Mucosa of descending colon (tissue), 3 donors: Measurements from ENCODE around the gene SDSL. TPM values are rescaled to one million over a fixed set of nuclear protein-coding genes. Genes with fewer than 3 reads are reported as not detected.

Experiments used
- ATAC-seq: fragments of 200-7000 bp; cut with Tn5 transposase; one replicate; pipeline ENCODE4 v1.9.1; 2020; ENCODE audit warnings: mild to moderate bottlenecking, moderate library complexity
- DNase-seq, 3 donors: peaks; one replicate each; pipeline ENCODE4 v3.0.0-alpha.2; 2020
- H3K36me3 ChIP-seq: fragments of 200-600 bp; one replicate; pipeline ENCODE4 v1.8.0; 2021; ENCODE audit warnings: low read depth, mild to moderate bottlenecking
- H3K4me1 ChIP-seq: fragments of 200-600 bp; one replicate; pipeline ENCODE4 v1.8.0; 2021; ENCODE audit warnings: low read depth, mild to moderate bottlenecking
- H3K4me3 ChIP-seq: fragments of 200-600 bp; one replicate; pipeline ENCODE4 v1.8.0; 2021; ENCODE audit warnings: mild to moderate bottlenecking
- H3K9me3 ChIP-seq: fragments of 200-600 bp; one replicate; pipeline ENCODE4 v1.8.0; 2021; ENCODE audit warnings: mild to moderate bottlenecking
- CTCF ChIP-seq: fragments of 200-600 bp; IDR thresholded peaks from one replicate; pipeline ENCODE4 v1.8.0; 2022; ENCODE audit warnings: antibody characterized with exemption, mild to moderate bottlenecking
- intact Hi-C, 2 donors: fragments of 100-400 bp; cut with DNase I in 1 of 2; cut with micrococcal nuclease in 1 of 2; formaldehyde crosslinking; loops; one replicate each; pipeline versions ENCODE4 v1.11.0 to v1.11.1; 2022; cut with DNase I, micrococcal nuclease
- total RNA-seq, 3 donors: library from RNA; stranded (reverse); fragmentation: NEBNext Ultra II Directional in 2 of 3; extraction: Animal tissue kit (Norgen Biotek cat#: 25700) in 2 of 3; gene quantifications; one replicate each; pipeline versions ENCODE4 v1.2.1 to v1.2.4, GENCODE V29; 2021 to 2023
- donor health status: DM: no; HTN: no; CAD: no; lungs with moderate emphysema.
- donor health status: DM: no; HTN: no; CAD: no.
- donor health status: DM: no; HTN: yes; CAD: no.

The SDSL gene
- total RNA-seq, 3 donors from 2014 or later: 9.4 to 24.0 (median 15.7) TPM

- intact Hi-C loops: no loop called here
- ATAC-seq (no peak), DNase-seq (no peak)
- H3K36me3 ChIP-seq: no peaks in the 10 kb centered on the region
- H3K4me3 ChIP-seq: no peak overlapping the region
- no peaks in the 10 kb centered on the region for H3K9me3 ChIP-seq
- TF ChIP-seq CTCF: no peak
- no peaks in the 10 kb centered on the region for H3K4me1 ChIP-seq
These were observed 23.5 kb downstream of the SDSL start for GRCh38 chr12:113445544-113446171.

- Histone ChIP-seq H3K4me3 (no peak overlapping the region), H3K4me1 (no peaks in the 10 kb centered on the region), H3K9me3 (no peaks in the 10 kb centered on the region), H3K36me3 (no peaks in the 10 kb centered on the region)
- DNase-seq: no peak
- intact Hi-C loops: no loop called here
- ATAC-seq: no peak
- TF ChIP-seq CTCF: no peak
These were observed 26.7 kb downstream of the SDSL start for GRCh38 chr12:113448873-113449272.

- DNase-seq (no peak), ATAC-seq (no peak)
- no peaks in the 10 kb centered on the region for H3K4me1 ChIP-seq
- H3K9me3 ChIP-seq: no peaks in the 10 kb centered on the region
- no peak for TF ChIP-seq CTCF
- H3K4me3 ChIP-seq: no peak overlapping the region
- no peaks in the 10 kb centered on the region for H3K36me3 ChIP-seq
- intact Hi-C loops: no loop called here
These were observed 27.1 kb downstream of the SDSL start for GRCh38 chr12:113449299-113449698.

GRCh38 chr12:113449839-113450238, 27.7 kb downstream of the SDSL start:
- no peaks in the 10 kb centered on the region for H3K36me3 ChIP-seq
- DNase-seq: no peak
- no peak overlapping the region for H3K4me3 ChIP-seq
- TF ChIP-seq CTCF: no peak
- no peaks in the 10 kb centered on the region for H3K9me3 ChIP-seq
- ATAC-seq: no peak
- intact Hi-C loops: no loop called here
- H3K4me1 ChIP-seq: no peaks in the 10 kb centered on the region

GRCh38 chr12:113452458-113452857, 30.3 kb downstream of the SDSL start:
- H3K4me3 ChIP-seq: no peak overlapping the region
- H3K4me1 ChIP-seq: no peaks in the 10 kb centered on the region
- no peak for DNase-seq
- no peak for ATAC-seq
- no peaks in the 10 kb centered on the region for H3K9me3 ChIP-seq
- no peak for TF ChIP-seq CTCF
- intact Hi-C loops: no loop called here
- no peaks in the 10 kb centered on the region for H3K36me3 ChIP-seq

GRCh38 chr12:113453330-113453729, 31.1 kb downstream of the SDSL start:
- Histone ChIP-seq H3K4me1 (no peaks in the 10 kb centered on the region), H3K9me3 (no peaks in the 10 kb centered on the region), H3K36me3 (no peaks in the 10 kb centered on the region), H3K4me3 (no peak overlapping the region)
- intact Hi-C loops: no loop called here
- no peak for ATAC-seq
- DNase-seq: no peak
- TF ChIP-seq CTCF: no peak
